Liver (tissue), 9 donors: ENCODE measurements around the gene COQ9. TPM values are rescaled to one million over a fixed set of nuclear protein-coding genes. Genes with fewer than 3 reads are reported as not detected.

Experiments
- DNase-seq: peaks from one replicate; pipeline ENCODE4 v3.0.0-alpha.2; 2017; ENCODE audit warnings: low spot score
- H3K27ac ChIP-seq, 2 donors: one replicate each; pipeline ENCODE4 v1.7.0; 2013; ENCODE audit warnings: inconsistent platforms in 2 of 2, low read length in 2 of 2, control low read depth in 1 of 2, low read depth in 1 of 2, mild to moderate bottlenecking in 1 of 2
- H3K27me3 ChIP-seq, 4 donors: one replicate each; pipeline versions ENCODE4 v1.6.1 to v1.7.0; 2013; ENCODE audit warnings: low read length in 3 of 4, inconsistent platforms in 1 of 4, mild to moderate bottlenecking in 1 of 4, moderate library complexity in 1 of 4; ENCODE audit not compliant: control insufficient read depth in 4 of 4, insufficient read depth in 4 of 4
- H3K36me3 ChIP-seq, 4 donors: one replicate each; pipeline versions ENCODE4 v1.6.1 to v1.7.0; 2013; ENCODE audit warnings: low read length in 3 of 4, mild to moderate bottlenecking in 3 of 4, low read depth in 1 of 4, moderate library complexity in 1 of 4; ENCODE audit not compliant: control insufficient read depth in 4 of 4, insufficient read depth in 3 of 4
- H3K4me1 ChIP-seq, 4 donors: one replicate each; pipeline versions ENCODE4 v1.6.1 to v1.7.0; 2013; ENCODE audit warnings: low read length in 3 of 4, mild to moderate bottlenecking in 3 of 4, moderate library complexity in 1 of 4; ENCODE audit not compliant: control insufficient read depth in 4 of 4, insufficient read depth in 4 of 4
- H3K4me3 ChIP-seq, 3 donors: one replicate each; pipeline versions ENCODE4 v1.6.1 to v1.7.0; 2013; ENCODE audit warnings: low read length in 3 of 3, control low read depth in 1 of 3, low read depth in 1 of 3, mild to moderate bottlenecking in 1 of 3
- H3K9ac ChIP-seq, 2 donors: one replicate each; pipeline ENCODE4 v1.7.0; 2013; ENCODE audit warnings: low read length in 2 of 2, mild to moderate bottlenecking in 2 of 2, moderate library complexity in 2 of 2, control low read depth in 1 of 2, low read depth in 1 of 2
- H3K9me3 ChIP-seq, 4 donors: one replicate each; pipeline versions ENCODE4 v1.6.1 to v1.7.0; 2013; ENCODE audit warnings: low read length in 3 of 4; ENCODE audit not compliant: control insufficient read depth in 4 of 4
- ATF3 ChIP-seq: IDR thresholded peaks from 2 replicates; pipeline ENCODE4 v1.6.1; 2016; ENCODE audit warnings: antibody characterized with exemption
- CTCF ChIP-seq: fragments of 150-350 bp; IDR thresholded peaks from 2 replicates; pipeline ENCODE4 v1.5.1; 2017; ENCODE audit warnings: improper control_type of control experiment, low read depth, low read length; ENCODE audit not compliant: missing input control
- EGR1 ChIP-seq, 2 donors: IDR thresholded peaks; 2 replicates each; pipeline ENCODE4 v1.6.1; 2016 to 2018; ENCODE audit warnings: antibody characterized with exemption in 2 of 2, low read depth in 2 of 2
- FOXA1 ChIP-seq: IDR thresholded peaks from 2 replicates; pipeline ENCODE4 v1.6.1; 2016; ENCODE audit warnings: antibody characterized with exemption
- FOXA2 ChIP-seq: IDR thresholded peaks from 2 replicates; pipeline ENCODE4 v1.6.1; 2016; ENCODE audit warnings: antibody characterized with exemption
- GABPA ChIP-seq, 2 donors: IDR thresholded peaks in 1 of 2; conservative IDR thresholded peaks in 1 of 2; 2 replicates each; pipeline ENCODE4 v1.6.1; 2016; ENCODE audit warnings: antibody characterized with exemption in 2 of 2, mild to moderate bottlenecking in 1 of 2, moderate library complexity in 1 of 2
- HNF4A ChIP-seq, 2 donors: conservative IDR thresholded peaks; 2 replicates each; pipeline ENCODE4 v1.6.1; 2016; ENCODE audit warnings: antibody characterized with exemption in 2 of 2, mild to moderate bottlenecking in 2 of 2
- HNF4G ChIP-seq: IDR thresholded peaks from 2 replicates; pipeline ENCODE4 v1.6.1; 2016; ENCODE audit warnings: antibody characterized with exemption
- JUND ChIP-seq, 2 donors: IDR thresholded peaks; 2 replicates each; pipeline ENCODE4 v1.6.1; 2016; ENCODE audit warnings: antibody characterized with exemption in 2 of 2
- MAX ChIP-seq: IDR thresholded peaks from 2 replicates; pipeline ENCODE4 v1.6.1; 2016; ENCODE audit warnings: antibody characterized with exemption
- NR2F2 ChIP-seq: IDR thresholded peaks from 2 replicates; pipeline ENCODE4 v1.6.1; 2016; ENCODE audit warnings: antibody characterized with exemption
- RAD21 ChIP-seq, 2 donors: IDR thresholded peaks; 2 replicates each; pipeline ENCODE4 v1.6.1; 2016; ENCODE audit warnings: antibody characterized with exemption in 2 of 2, mild to moderate bottlenecking in 2 of 2
- REST ChIP-seq: IDR thresholded peaks from 2 replicates; pipeline ENCODE4 v1.6.1; 2016; ENCODE audit warnings: antibody characterized with exemption, mild to moderate bottlenecking
- RXRA ChIP-seq, 2 donors: IDR thresholded peaks; 2 replicates each; pipeline ENCODE4 v1.6.1; 2017 to 2018; ENCODE audit warnings: antibody characterized with exemption in 2 of 2, mild to moderate bottlenecking in 1 of 2
- SP1 ChIP-seq: IDR thresholded peaks from 2 replicates; pipeline ENCODE4 v1.6.1; 2018; ENCODE audit warnings: antibody characterized with exemption, mild to moderate bottlenecking
- TAF1 ChIP-seq: conservative IDR thresholded peaks from 2 replicates; pipeline ENCODE4 v1.6.1; 2016; ENCODE audit warnings: antibody characterized with exemption, mild to moderate bottlenecking
- YY1 ChIP-seq: IDR thresholded peaks from 2 replicates; pipeline ENCODE4 v1.6.1; 2016; ENCODE audit warnings: antibody characterized with exemption, mild to moderate bottlenecking
- WGBS: extraction: QIAGEN DNeasy Blood & Tissue Kit; methylation state at CpG from one replicate; pipeline ENCODE4 v1.1.7; 2013; 5-methylcytosine and 5-hydroxymethylcytosine counted together
- polyA plus RNA-seq, 2 donors: library from polyadenylated mRNA; stranded (reverse) in 1 of 2; unstranded in 1 of 2; fragments of 200-250 nt in 1 of 2; fragments of >200 nt in 1 of 2; fragmentation: Nextera tagmentation in 1 of 2; extraction: Ambion mirVana in 1 of 2; gene quantifications; one replicate each; pipeline versions ENCODE4 v1.2.1 to v1.2.3, GENCODE V29; 2013 to 2015
- total RNA-seq, 2 donors: library from RNA; depleted of rRNA; stranded (reverse); fragments of >200 nt; gene quantifications; one replicate each; pipeline ENCODE4 v1.2.3, GENCODE V29; 2014
- TF ChIP-seq, protein P1 (sequence below): IDR thresholded peaks from 2 replicates; pipeline ENCODE4 v1.6.1; 2016; ENCODE audit warnings: antibody characterized with exemption
- donor health status: healthy.
- donor health status: healthy.
- donor health status: healthy.
- donor health status: healthy.
- donor health status: healthy.

Gene COQ9
- total and polyA plus RNA-seq, 4 donors = 21.0 to 81.5 (median 58.0) TPM

- no peaks in the 10 kb centered on the region for H3K27me3 ChIP-seq
- H3K27ac ChIP-seq = no peak overlapping the region
- H3K4me1 ChIP-seq = peaks cover 5 to 11% (median 7%) of the 10 kb centered on the region in 4 donors
- WGBS = 84% methylated on average over 6 of the region's 6 CpGs
- no peak for DNase-seq
- H3K9me3 ChIP-seq = no peaks in the 10 kb centered on the region
- TF ChIP-seq, protein P1, sequence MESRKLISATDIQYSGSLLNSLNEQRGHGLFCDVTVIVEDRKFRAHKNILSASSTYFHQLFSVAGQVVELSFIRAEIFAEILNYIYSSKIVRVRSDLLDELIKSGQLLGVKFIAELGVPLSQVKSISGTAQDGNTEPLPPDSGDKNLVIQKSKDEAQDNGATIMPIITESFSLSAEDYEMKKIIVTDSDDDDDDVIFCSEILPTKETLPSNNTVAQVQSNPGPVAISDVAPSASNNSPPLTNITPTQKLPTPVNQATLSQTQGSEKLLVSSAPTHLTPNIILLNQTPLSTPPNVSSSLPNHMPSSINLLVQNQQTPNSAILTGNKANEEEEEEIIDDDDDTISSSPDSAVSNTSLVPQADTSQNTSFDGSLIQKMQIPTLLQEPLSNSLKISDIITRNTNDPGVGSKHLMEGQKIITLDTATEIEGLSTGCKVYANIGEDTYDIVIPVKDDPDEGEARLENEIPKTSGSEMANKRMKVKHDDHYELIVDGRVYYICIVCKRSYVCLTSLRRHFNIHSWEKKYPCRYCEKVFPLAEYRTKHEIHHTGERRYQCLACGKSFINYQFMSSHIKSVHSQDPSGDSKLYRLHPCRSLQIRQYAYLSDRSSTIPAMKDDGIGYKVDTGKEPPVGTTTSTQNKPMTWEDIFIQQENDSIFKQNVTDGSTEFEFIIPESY = no peak
- TF ChIP-seq CTCF = no peak
- H3K36me3 ChIP-seq = no peaks in the 10 kb centered on the region
- H3K9ac ChIP-seq = no peak overlapping the region
- no peak overlapping the region for H3K4me3 ChIP-seq
Observed at GRCh38 chr16:57505169-57505568, 57.9 kb downstream of the COQ9 start.

DNA sequence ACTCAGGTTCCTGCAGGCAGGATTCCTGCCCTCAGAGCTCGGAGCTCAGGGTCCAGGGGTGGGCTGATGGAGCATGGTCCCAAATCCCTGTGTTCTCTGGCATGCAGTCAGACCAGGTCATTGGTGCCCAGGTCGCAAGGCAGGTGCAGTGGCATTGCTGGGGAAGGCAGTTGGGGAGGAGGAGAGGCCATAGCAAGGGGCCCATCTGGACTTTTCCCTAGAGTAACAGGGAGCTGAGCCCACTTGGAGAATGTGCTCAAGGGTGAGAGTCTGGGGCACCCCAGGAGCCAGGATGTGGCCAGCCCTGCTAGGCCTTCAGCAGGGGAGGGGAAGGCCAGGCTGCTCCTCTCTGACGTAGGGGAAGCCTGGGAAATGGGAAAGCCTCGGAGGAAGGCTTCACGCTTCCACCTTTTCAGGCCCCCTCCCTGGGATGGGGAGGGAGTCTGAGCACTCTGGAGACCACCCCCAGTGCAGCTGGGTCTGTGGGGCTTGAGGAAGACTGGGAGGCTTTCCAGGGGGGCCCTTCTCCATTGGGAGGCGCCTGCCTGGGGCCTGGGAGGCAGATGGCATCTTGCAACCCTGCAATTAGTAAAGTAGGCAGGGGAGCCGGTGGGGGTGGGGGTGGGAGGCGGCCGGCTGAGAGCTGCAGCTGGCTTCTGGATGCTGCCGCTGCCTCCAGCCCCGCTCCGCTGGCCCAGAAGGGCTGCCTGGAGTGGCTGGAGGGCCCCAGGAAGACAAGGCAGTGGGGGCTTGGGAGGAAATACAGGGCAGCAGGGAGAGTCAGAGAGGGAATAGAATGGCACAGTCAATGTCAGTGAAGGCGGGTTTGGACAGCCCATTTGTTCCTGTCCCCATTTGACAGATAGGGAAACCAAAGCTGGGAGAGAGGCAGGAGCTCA, 60.1 kb downstream of the COQ9 start:
- no peak overlapping the region for H3K27ac ChIP-seq
- no peak for DNase-seq
- no peaks in the 10 kb centered on the region for H3K9me3 ChIP-seq
- 79% methylated on average over 13 of the region's 13 CpGs for WGBS
- H3K36me3 ChIP-seq = no peaks in the 10 kb centered on the region
- H3K9ac ChIP-seq = no peak overlapping the region
- TF ChIP-seq FOXA1 (no peak), REST (no peak), GABPA (IDR thresholded peaks at IDR 0.05 in 1 of 2, conservative IDR thresholded peaks at IDR 0.05 in 1 of 2) (no peak), SP1 (no peak), ATF3 (no peak), FOXA2 (no peak), HNF4G (no peak), MAX (no peak), RAD21 (IDR thresholded peaks at IDR 0.05) (no peak), YY1 (no peak), HNF4A (conservative IDR thresholded peaks at IDR 0.05) (no peak), EGR1 (IDR thresholded peaks at IDR 0.05; ENCODE audit: low read depth in 2 of 2) (no peak), TAF1 (no peak), RXRA (IDR thresholded peaks at IDR 0.05) (no peak), CTCF (no peak), NR2F2 (no peak), JUND (IDR thresholded peaks at IDR 0.05) (no peak)
- TF ChIP-seq, protein P1 = no peak
- no peaks in the 10 kb centered on the region for H3K4me1 ChIP-seq
- no peaks in the 10 kb centered on the region for H3K27me3 ChIP-seq
- H3K4me3 ChIP-seq = no peak overlapping the region
